22Rv1 (cell line): Measurements from ENCODE around the gene ADGRD2.

Experiments used
- H3K27ac ChIP-seq: fragments of 450-650 bp; 2 replicates; pipeline ENCODE4 v1.5.1; 2017
- ZFX ChIP-seq: fragments of 450-650 bp; IDR thresholded peaks from 2 replicates; pipeline ENCODE4 v1.6.1; 2017; ENCODE audit warnings: antibody characterized with exemption, borderline replicate concordance
- TF ChIP-seq, protein P1 (sequence below): fragments of 450-650 bp; IDR thresholded peaks from 2 replicates; pipeline ENCODE4 v1.5.1; 2017; ENCODE audit warnings: mild to moderate bottlenecking

The ADGRD2 gene

DNA sequence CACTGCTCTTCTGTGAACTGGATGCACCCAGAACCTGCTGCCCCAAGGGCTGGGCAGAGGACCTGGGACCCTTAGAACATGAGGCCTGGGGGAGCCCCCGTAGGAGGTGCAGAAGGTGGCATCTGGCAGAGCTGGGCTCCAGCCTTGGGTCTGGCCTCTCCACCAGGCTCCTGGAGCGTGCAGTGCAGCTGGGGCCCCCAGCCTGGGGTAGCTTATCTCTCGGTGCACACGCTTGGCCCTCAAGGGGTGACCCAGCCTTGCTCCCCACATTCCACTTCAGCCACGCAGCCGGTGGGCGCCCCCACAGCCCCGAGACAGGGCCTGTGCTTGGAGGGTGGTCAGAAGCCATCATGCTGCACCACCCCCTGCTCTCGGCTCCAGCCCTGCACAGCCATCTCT is 62.6 kb downstream of the ADGRD2 start:
- H3K27ac ChIP-seq: no peak overlapping the region
- no peak for TF ChIP-seq ZFX
- TF ChIP-seq, protein P1, sequence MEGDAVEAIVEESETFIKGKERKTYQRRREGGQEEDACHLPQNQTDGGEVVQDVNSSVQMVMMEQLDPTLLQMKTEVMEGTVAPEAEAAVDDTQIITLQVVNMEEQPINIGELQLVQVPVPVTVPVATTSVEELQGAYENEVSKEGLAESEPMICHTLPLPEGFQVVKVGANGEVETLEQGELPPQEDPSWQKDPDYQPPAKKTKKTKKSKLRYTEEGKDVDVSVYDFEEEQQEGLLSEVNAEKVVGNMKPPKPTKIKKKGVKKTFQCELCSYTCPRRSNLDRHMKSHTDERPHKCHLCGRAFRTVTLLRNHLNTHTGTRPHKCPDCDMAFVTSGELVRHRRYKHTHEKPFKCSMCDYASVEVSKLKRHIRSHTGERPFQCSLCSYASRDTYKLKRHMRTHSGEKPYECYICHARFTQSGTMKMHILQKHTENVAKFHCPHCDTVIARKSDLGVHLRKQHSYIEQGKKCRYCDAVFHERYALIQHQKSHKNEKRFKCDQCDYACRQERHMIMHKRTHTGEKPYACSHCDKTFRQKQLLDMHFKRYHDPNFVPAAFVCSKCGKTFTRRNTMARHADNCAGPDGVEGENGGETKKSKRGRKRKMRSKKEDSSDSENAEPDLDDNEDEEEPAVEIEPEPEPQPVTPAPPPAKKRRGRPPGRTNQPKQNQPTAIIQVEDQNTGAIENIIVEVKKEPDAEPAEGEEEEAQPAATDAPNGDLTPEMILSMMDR: no peak

DNA sequence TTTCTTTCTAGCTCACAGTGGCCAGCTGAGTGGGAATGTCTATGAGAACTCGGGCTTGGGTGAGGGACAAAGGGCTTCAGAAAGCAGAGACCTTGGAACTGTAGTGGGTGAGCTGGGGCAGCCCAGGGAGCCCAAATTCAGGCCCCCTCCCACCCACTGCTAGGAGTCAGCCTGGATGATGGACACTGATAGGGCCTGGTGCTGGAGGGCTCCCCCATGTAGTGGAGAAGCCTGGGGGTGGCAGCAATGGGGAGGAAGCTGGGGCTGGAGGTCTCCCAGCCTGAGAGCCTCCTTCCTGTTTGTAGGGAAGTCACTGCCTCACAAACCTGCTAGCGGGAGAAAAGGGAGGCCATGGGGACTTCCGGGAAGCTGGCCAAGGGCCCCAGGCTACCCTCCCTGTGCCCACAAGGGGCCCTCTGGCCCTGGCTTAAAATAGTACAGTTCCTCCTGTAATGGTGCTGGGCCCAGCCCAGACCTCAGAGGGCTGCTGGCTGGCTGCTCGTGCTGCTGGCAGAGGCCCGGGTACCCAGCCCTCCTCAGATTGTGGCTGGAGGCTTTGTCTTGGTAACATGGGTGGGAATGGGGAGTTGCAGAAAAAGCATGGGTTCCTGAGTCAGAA is 63.2 kb downstream of the ADGRD2 start:
- H3K27ac ChIP-seq: no peak overlapping the region
- TF ChIP-seq, protein P1: no peak
- no peak for TF ChIP-seq ZFX

DNA sequence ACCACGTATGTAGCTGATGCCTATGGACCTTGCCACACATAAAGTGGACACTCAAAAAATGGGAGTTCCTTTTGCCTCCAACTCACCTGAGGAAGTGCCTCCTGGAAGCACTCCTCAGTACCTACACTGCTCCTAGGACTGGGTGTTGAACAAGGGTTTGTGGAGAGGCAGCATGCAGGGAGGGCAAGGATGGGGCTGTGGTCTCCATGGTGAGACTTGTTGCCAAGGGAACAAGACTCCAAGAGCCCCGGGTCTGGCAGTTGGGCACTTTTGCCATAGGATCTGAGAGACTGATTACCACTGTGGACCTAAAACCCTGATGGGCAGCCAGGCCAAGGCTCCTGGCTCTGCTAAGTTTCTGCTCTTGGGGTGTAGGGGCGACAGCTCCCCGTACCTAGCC is 63.9 kb downstream of the ADGRD2 start:
- no peak overlapping the region for H3K27ac ChIP-seq
- TF ChIP-seq ZFX: no peak
- TF ChIP-seq, protein P1: no peak

DNA sequence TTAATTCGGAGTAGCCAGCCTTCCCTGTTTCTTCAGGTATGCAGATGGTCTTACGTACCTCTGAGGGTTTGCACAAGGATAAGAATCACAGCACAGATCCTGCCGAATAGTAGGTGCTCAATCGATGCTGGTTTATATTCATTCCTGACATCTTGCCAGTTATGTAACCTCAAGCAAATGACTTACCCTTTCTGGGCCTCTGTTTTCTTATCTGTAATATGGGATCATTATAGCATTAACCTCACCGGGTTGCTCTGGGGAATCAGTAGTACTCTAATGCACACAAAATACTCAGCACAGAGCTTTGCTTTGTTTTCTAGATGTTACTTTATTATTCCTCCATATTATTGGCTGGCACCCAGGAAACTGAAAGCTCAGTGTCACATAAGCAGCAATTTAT is 64.6 kb downstream of the ADGRD2 start:
- TF ChIP-seq ZFX: no peak
- TF ChIP-seq, protein P1: no peak
- no peak overlapping the region for H3K27ac ChIP-seq

DNA sequence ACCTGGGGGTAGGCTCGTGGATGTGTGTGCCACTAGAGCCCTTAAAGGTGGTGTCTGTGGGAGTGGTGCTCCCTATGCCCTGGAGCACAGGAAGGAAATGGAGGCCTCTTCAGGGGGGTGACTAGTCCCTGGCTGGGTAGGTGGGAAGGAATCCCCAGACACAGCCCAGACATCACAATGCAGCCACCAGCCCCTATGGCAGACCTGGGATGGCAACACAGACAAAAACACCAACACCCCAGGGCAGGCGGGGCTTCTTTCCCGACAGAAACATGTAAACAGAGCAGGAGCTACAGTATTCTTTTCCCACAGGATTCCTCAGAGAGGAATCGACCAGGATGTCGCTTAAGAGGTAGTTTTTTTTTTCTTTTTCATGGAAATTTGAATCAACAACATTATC is 67.3 kb downstream of the ADGRD2 start:
- H3K27ac ChIP-seq: no peak overlapping the region
- no peak for TF ChIP-seq ZFX
- TF ChIP-seq, protein P1: no peak

DNA sequence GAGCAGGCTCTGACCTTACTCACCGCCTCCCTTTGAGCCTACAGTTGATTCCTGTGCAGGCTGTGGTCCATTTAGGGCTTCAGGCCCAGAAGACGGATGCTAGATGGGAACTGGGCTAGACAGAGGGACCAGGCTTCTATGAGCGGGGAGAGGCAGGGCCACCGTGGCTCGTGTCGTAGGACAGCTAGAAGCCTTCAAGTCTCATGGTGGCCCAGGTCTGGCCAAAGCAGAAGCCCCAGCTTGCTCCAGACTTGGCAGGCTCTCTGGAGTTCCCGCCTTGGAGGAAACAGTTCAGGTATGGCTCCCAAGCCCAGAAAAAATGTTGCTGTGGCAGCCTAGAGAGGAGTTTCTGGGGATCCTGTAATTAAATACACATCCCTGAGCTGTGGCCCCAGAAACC is 67.9 kb downstream of the ADGRD2 start:
- no peak overlapping the region for H3K27ac ChIP-seq
- no peak for TF ChIP-seq ZFX
- TF ChIP-seq, protein P1: no peak

DNA sequence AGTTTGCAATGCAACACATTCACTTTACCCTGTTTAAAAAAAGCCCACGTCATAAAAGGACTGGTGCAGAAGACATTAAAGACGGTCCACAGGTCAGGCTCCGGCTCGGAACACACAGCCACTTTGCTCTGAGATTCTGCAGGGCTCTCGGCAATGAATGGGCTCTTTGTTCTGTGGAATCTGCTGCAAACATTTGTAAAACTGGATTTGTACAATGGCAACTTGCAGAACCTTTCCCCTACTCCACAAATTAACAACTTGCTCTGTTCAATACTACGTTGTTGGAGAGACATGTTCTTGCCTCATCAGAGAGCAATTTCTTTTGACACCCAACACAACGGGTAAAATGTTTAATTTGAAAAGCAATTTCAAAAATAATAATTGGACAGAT is 70.0 kb downstream of the ADGRD2 start:
- H3K27ac ChIP-seq: no peak overlapping the region

More for the DNA sequence above, 70.0 kb downstream of the ADGRD2 start:
- no peak for TF ChIP-seq ZFX
- TF ChIP-seq, protein P1: no peak
